HG03097 (cell line): Measurements from ENCODE around the gene RPUSD2.

ENCODE experiments used
- ATAC-seq: cut with Tn5 transposase; IDR thresholded peaks from one replicate; pipeline ENCODE4 v1.9.1; 2021; ENCODE audit not compliant: unreplicated experiment, low FRiP score

RPUSD2 gene

GRCh38 chr15:40613080-40613479 is 44.0 kb downstream of the RPUSD2 start:
- ATAC-seq = no peak

- no peak for ATAC-seq
These were observed 48.9 kb downstream of the RPUSD2 start for GRCh38 chr15:40618023-40618422.

GRCh38 chr15:40618906-40619305 is 49.8 kb downstream of the RPUSD2 start:
- ATAC-seq = no peak

DNA sequence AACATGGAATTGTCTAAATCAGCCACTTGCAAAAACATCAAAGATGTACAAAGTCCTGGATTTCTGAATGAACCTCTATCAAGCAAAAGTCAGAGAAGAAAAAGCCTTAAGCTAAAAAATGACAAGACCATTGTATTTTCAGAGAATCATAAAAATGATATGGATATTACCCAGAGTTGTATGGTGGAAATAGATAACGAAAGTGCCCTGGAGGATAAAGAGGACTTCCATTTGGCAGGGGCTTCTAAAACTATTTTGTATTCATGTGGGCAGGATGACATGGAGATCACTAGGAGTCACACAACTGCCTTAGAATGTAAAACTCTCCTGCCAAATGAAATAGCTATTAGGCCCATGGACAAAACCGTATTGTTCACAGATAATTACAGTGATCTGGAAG is 54.3 kb downstream of the RPUSD2 start:
- no peak for ATAC-seq
